Measurements from ENCODE around the gene VPS9D1. TPM values are rescaled to one million over a fixed set of nuclear protein-coding genes. Genes with fewer than 3 reads are reported as not detected.

VPS9D1 gene
- total RNA-seq, 1 experiment from 2014 or later: 6.3 TPM

DNA sequence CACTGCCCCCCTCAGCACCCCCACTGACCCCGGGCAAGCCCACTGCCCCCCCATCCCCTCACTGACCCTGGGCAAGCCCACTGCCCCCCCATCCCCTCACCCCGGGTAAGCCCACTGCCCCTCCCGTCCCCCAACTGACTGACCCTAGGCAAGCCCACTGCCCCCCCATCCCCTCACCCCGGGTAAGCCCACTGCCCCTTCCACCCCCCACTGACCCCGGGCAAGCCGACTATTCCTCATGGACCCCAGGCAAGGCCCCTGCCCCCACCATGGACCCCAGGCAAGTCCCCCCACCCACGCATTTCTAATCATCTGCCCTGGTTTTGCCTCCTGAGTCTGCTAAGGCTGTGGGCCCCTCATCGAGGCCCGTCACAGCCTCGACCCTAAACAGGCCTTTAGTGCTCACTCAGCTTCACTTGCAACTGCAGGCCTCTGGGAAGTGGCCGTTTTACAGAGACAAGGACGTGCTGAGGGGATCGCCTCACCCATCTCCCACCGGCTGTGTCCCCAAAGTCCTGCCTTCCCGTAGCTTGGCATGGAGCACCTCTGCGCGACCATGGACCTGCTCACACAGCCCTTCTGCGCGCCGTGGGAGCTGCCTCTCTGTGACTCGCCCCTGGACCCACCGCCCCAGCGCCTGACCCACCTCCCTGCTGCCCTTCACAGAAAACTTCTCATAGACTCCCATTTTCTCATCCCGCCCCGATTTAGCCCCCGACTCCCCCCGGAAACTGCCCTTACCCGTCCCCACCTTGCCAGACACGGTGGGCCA, 3.6 kb downstream of the VPS9D1 start:
- ATAC-seq: no peak
- POLR2A ChIA-PET: no interaction called here
- in situ Hi-C loops (cut with HindIII; ENCODE audit: low pct_unique_long_range_greater_than_20kb, low sequenced_read_pairs): no loop called here

GRCh38 chr16:89716493-89716892, 4.2 kb downstream of the VPS9D1 start:
- in situ Hi-C loops (cut with HindIII; ENCODE audit: low pct_unique_long_range_greater_than_20kb, low sequenced_read_pairs): no loop called here
- no TSS peak for BruUV-seq (replicated peaks)
- no peak overlapping the region for H3K4me3 ChIP-seq (ENCODE audit: low read depth in 2 of 2, low read length in 2 of 2)
- TF ChIP-seq, protein P1, sequence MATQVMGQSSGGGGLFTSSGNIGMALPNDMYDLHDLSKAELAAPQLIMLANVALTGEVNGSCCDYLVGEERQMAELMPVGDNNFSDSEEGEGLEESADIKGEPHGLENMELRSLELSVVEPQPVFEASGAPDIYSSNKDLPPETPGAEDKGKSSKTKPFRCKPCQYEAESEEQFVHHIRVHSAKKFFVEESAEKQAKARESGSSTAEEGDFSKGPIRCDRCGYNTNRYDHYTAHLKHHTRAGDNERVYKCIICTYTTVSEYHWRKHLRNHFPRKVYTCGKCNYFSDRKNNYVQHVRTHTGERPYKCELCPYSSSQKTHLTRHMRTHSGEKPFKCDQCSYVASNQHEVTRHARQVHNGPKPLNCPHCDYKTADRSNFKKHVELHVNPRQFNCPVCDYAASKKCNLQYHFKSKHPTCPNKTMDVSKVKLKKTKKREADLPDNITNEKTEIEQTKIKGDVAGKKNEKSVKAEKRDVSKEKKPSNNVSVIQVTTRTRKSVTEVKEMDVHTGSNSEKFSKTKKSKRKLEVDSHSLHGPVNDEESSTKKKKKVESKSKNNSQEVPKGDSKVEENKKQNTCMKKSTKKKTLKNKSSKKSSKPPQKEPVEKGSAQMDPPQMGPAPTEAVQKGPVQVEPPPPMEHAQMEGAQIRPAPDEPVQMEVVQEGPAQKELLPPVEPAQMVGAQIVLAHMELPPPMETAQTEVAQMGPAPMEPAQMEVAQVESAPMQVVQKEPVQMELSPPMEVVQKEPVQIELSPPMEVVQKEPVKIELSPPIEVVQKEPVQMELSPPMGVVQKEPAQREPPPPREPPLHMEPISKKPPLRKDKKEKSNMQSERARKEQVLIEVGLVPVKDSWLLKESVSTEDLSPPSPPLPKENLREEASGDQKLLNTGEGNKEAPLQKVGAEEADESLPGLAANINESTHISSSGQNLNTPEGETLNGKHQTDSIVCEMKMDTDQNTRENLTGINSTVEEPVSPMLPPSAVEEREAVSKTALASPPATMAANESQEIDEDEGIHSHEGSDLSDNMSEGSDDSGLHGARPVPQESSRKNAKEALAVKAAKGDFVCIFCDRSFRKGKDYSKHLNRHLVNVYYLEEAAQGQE (IDR thresholded peaks at IDR 0.05; ENCODE audit: insufficient read depth in 1 of 2, low read depth in 2 of 2, low read length in 1 of 2): no peak
- TF ChIP-seq TCF7L2 (IDR thresholded peaks at IDR 0.05; ENCODE audit: low read depth, low read length) (no peak), POLR2AphosphoS5 (IDR thresholded peaks at IDR 0.05; ENCODE audit: low read depth, low read length) (no peak), SIN3A (IDR thresholded peaks at IDR 0.05; ENCODE audit: borderline replicate concordance, insufficient read depth, low read depth, low read length) (no peak)
- TF ChIP-seq, protein P2, sequence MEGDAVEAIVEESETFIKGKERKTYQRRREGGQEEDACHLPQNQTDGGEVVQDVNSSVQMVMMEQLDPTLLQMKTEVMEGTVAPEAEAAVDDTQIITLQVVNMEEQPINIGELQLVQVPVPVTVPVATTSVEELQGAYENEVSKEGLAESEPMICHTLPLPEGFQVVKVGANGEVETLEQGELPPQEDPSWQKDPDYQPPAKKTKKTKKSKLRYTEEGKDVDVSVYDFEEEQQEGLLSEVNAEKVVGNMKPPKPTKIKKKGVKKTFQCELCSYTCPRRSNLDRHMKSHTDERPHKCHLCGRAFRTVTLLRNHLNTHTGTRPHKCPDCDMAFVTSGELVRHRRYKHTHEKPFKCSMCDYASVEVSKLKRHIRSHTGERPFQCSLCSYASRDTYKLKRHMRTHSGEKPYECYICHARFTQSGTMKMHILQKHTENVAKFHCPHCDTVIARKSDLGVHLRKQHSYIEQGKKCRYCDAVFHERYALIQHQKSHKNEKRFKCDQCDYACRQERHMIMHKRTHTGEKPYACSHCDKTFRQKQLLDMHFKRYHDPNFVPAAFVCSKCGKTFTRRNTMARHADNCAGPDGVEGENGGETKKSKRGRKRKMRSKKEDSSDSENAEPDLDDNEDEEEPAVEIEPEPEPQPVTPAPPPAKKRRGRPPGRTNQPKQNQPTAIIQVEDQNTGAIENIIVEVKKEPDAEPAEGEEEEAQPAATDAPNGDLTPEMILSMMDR (IDR thresholded peaks at IDR 0.05): no peak
- peaks cover 8% of the 10 kb centered on the region for H3K4me1 ChIP-seq (ENCODE audit: control insufficient read depth, insufficient read depth, low read length)
- POLR2A ChIA-PET: interaction anchor here (0.7 kb wide), 1 partner anchor 28 kb away, joined by 3 read pairs; no protein-coding TSS in a partner anchor
- CTCF ChIA-PET: interaction anchor here (1.1 kb wide), 1 partner anchor 10 kb away, joined by 3 read pairs; no protein-coding TSS in a partner anchor
- H3K36me3 ChIP-seq (ENCODE audit: control insufficient read depth, insufficient read depth, low read length): no peaks in the 10 kb centered on the region; the same call in 1 of the 2 replicates
- H3K27me3 ChIP-seq (ENCODE audit: control insufficient read depth, insufficient read depth, low read length): no peaks in the 10 kb centered on the region
- H3K9me3 ChIP-seq (ENCODE audit: control insufficient read depth, insufficient read depth, low read depth, low read length): no peaks in the 10 kb centered on the region
- no peak overlapping the region for H3K27ac ChIP-seq (ENCODE audit: low read length)
- intact Hi-C loops (cut with micrococcal nuclease; ENCODE audit: unreplicated experiment): no loop called here
- DNase-seq (ENCODE audit: low read depth, low spot score): no peak
- ATAC-seq: no peak

More for the DNA sequence above, 3.6 kb downstream of the VPS9D1 start:
- H3K4me3 ChIP-seq (ENCODE audit: low read depth in 2 of 2, low read length in 2 of 2): no peak overlapping the region
- intact Hi-C loops (cut with micrococcal nuclease; ENCODE audit: unreplicated experiment): no loop called here
- H3K36me3 ChIP-seq (ENCODE audit: control insufficient read depth, insufficient read depth, low read length): no peaks in the 10 kb centered on the region; the same call in 1 of the 2 replicates
- peaks cover 8% of the 10 kb centered on the region for H3K4me1 ChIP-seq (ENCODE audit: control insufficient read depth, insufficient read depth, low read length)
- H3K27me3 ChIP-seq (ENCODE audit: control insufficient read depth, insufficient read depth, low read length): no peaks in the 10 kb centered on the region
- H3K27ac ChIP-seq (ENCODE audit: low read length): no peak overlapping the region
- BruUV-seq (replicated peaks): no TSS peak
- no peak for DNase-seq (ENCODE audit: low read depth, low spot score)
- no peaks in the 10 kb centered on the region for H3K9me3 ChIP-seq (ENCODE audit: control insufficient read depth, insufficient read depth, low read depth, low read length)
- CTCF ChIA-PET: interaction anchor here (1.1 kb wide), 1 partner anchor 11 kb away, joined by 3 read pairs; no protein-coding TSS in a partner anchor
- TF ChIP-seq, protein P1 (IDR thresholded peaks at IDR 0.05; ENCODE audit: insufficient read depth in 1 of 2, low read depth in 2 of 2, low read length in 1 of 2): no peak
- no peak for TF ChIP-seq TCF7L2 (IDR thresholded peaks at IDR 0.05; ENCODE audit: low read depth, low read length)
- TF ChIP-seq POLR2AphosphoS5 (IDR thresholded peaks at IDR 0.05; ENCODE audit: low read depth, low read length): no peak
- no peak for TF ChIP-seq SIN3A (IDR thresholded peaks at IDR 0.05; ENCODE audit: borderline replicate concordance, insufficient read depth, low read depth, low read length)
- TF ChIP-seq, protein P2 (IDR thresholded peaks at IDR 0.05): no peak
